Fibroblast of pulmonary artery (primary cell): Measurements from ENCODE around the gene LRRC4B.
A peak's percentile ranks its signal among the peaks of the same experiment; 100 is the strongest.

Experiments
- DNase-seq: peaks from one replicate; pipeline ENCODE4 v3.0.0-alpha.2; 2010; ENCODE audit warnings: low read depth
- H3K4me3 ChIP-seq: replicated peaks from 2 replicates; pipeline ENCODE4 v1.5.1; 2011; ENCODE audit warnings: low read depth, mild to moderate bottlenecking, control low read depth, low read length, moderate library complexity
- CTCF ChIP-seq: IDR thresholded peaks from 2 replicates; pipeline ENCODE4 v1.5.1; 2011; ENCODE audit warnings: mild to moderate bottlenecking, control low read depth, low read length, inconsistent platforms; ENCODE audit errors: missing control alignments

The LRRC4B gene

DNA sequence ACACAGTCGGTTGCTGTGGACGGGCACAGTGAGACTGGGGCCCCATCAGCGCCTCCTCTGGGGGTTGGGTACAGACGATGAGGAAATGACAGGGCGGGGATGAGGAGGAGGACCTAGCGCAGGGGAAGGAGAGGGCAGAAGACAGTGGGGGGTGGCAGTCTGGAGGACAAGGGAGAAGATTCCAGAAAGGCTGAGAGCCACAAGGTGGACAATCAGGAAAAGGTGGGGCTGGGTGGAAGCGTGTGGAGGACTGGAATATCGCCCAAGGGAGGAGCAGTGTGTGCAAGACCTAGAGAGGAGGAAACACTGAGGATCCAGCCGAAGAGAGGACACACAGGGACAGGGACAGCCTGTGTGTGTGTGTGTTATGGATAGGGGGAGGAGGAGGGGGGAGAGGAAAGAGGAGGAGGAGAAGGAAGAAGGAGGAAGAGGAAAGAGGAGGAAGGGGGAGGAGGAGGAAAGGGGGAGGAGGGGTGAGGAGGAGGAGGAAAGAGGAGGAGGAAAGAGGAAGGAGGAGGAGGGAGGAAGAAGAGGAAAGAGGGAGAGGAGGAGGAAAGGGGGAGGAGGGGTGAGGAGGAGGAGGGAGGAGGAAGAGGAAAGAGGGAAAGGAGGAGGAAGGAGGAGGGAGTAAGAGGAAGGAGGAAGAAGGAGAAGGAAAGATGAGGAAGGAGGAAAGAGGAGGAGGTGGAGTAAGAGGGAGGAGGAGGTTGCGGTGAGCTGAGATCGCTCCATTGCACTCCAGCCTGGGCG is 75.8 kb downstream of the LRRC4B start:
- DNase-seq: no peak
- no peak for TF ChIP-seq CTCF

GRCh38 chr19:50490991-50491472 is 77.2 kb downstream of the LRRC4B start:
- DNase-seq: no peak
- H3K4me3 ChIP-seq: no peak overlapping the region
- TF ChIP-seq CTCF: no peak

More for the DNA sequence above, 75.8 kb downstream of the LRRC4B start:
- H3K4me3 ChIP-seq: no peak overlapping the region

DNA sequence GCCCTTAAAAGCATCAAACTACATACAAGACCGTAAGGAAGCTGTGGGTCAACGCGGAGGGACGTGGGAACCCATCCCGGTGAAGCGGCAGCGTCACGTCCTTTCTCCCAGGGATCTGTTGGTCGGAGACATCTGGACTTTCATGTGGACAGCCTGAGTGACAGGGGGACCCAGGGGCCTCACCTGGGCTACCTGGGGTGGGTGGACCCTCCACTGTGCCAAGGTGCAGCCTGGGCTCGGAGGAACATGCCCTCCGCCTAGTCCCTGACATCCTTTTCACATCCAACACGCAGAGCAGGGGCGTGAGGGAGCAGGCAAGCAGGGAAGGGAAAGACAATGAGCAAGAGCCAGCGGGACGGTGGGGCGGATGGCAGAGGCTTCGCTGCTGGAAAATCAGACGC is 77.8 kb downstream of the LRRC4B start:
- H3K4me3 ChIP-seq: no peak overlapping the region
- no peak for TF ChIP-seq CTCF
- DNase-seq: no peak

DNA sequence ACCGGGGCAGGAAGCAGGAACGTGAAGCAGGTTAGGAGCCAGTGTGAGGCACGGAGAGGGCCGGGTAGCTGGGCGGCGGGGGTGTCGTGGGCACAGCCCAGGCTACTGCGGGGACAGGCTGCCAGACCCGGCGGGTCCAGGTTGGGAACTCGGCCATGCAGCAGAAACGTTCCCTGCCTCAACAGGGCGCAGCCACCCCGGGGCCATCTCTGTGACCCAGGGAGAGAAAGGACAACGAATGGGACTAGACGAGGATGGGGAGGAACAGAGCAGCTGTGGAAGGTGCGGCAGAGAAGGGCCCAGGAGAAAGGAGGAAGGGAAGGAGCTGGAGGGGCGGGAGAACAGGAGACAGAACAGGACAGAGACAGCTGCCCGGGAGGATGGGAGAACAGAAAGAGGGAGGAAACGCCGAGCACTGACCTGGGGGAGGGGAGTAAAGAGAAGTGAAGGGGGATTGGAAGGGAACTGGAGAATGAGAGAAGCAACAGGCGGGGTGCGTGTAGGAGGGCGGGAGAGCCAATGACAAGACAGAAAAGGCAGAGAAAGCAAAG is 78.7 kb downstream of the LRRC4B start:
- no peak for TF ChIP-seq CTCF
- H3K4me3 ChIP-seq: no peak overlapping the region
- DNase-seq: no peak

- DNase-seq: no peak
- no peak overlapping the region for H3K4me3 ChIP-seq
- TF ChIP-seq CTCF: no peak
These were observed 79.6 kb downstream of the LRRC4B start for GRCh38 chr19:50488389-50489194.

DNA sequence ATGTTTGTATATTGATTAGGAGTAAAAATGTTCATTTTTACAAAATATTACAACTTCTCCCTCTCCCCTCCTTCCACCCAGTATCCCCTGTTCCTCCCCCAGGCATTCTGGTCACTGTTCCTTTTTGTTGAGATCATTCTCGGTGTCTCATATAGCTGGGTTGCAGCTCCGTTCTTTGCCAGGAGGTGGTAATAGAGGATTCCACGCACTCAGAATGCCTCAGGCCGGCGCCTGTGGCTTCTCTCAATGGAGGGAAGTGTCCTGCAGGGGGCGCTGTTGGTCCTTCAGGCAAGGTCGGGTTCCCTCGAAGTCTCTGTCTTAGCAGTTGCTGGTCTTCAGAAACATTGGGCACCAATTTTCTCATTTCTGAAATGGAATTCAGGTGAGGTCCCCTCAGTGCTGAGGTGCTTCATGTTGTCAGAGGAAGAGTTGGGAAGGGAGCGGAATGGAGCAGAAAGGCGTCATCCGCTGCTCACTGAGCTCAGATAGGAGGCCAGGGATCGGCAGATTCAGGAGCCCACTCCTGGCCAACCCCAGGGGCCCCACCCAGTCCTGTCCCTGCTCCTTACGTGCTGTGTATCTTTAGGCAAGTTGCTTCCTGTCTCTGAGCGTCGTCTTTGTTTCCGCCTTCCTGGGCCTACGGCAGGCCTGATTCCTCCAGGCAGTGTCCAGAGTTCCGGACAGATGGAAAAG is 81.3 kb downstream of the LRRC4B start:
- DNase-seq: peak; percentile 43
- H3K4me3 ChIP-seq: no peak overlapping the region
- TF ChIP-seq CTCF: peak; percentile 49
